ENCODE results near the gene NEGR1.
A peak's percentile ranks its signal among the peaks of the same experiment; 100 is the strongest.

Gene NEGR1

GRCh38 chr1:72230746-72231145 is 51.6 kb downstream of the NEGR1 start:
- DNase-seq, result no peak

- DNase-seq, result peak; percentile 6
Measured at GRCh38 chr1:72229893-72230292, 52.4 kb downstream of the NEGR1 start.

- DNase-seq, result no peak
Measured at GRCh38 chr1:72227667-72228066, 54.7 kb downstream of the NEGR1 start.

- no peak for DNase-seq
Measured at GRCh38 chr1:72224506-72224905, 57.8 kb downstream of the NEGR1 start.

GRCh38 chr1:72221811-72222210 is 60.5 kb downstream of the NEGR1 start:
- no peak for DNase-seq

- no peak for DNase-seq
Measured at GRCh38 chr1:72218141-72218739, 64.1 kb downstream of the NEGR1 start.

GRCh38 chr1:72207059-72207458 is 75.3 kb downstream of the NEGR1 start:
- DNase-seq, result no peak

GRCh38 chr1:72202761-72203160 is 79.6 kb downstream of the NEGR1 start:
- no peak for DNase-seq

- DNase-seq, result no peak
Measured at GRCh38 chr1:72197786-72198185, 84.6 kb downstream of the NEGR1 start.

GRCh38 chr1:72186733-72187307 is 95.5 kb downstream of the NEGR1 start:
- peak; percentile 6 for DNase-seq

GRCh38 chr1:72184099-72184701 is 98.1 kb downstream of the NEGR1 start:
- no peak for DNase-seq

GRCh38 chr1:72182859-72183258 is 99.5 kb downstream of the NEGR1 start:
- no peak for DNase-seq

GRCh38 chr1:72178266-72178665 is 104.1 kb downstream of the NEGR1 start:
- DNase-seq, result peak; percentile 6

GRCh38 chr1:72177711-72178110 is 104.6 kb downstream of the NEGR1 start:
- peak; percentile 14 for DNase-seq

GRCh38 chr1:72170246-72170645 is 112.1 kb downstream of the NEGR1 start:
- DNase-seq, result peak; percentile 35

GRCh38 chr1:72166426-72166825 is 115.9 kb downstream of the NEGR1 start:
- DNase-seq, result no peak

- DNase-seq, result no peak
Measured at GRCh38 chr1:72150508-72150907, 131.8 kb downstream of the NEGR1 start.

GRCh38 chr1:72141875-72142274 is 140.5 kb downstream of the NEGR1 start:
- no peak for DNase-seq

GRCh38 chr1:72140222-72140621 is 142.1 kb downstream of the NEGR1 start:
- DNase-seq, result no peak

GRCh38 chr1:72137656-72138055 is 144.7 kb downstream of the NEGR1 start:
- no peak for DNase-seq

- DNase-seq, result no peak
Measured at GRCh38 chr1:72129869-72130268, 152.5 kb downstream of the NEGR1 start.

- DNase-seq, result no peak
Measured at GRCh38 chr1:72122099-72122880, 160.0 kb downstream of the NEGR1 start.

GRCh38 chr1:72119491-72119890 is 162.8 kb downstream of the NEGR1 start:
- no peak for DNase-seq

GRCh38 chr1:72117621-72118020 is 164.7 kb downstream of the NEGR1 start:
- no peak for DNase-seq
